WERI-Rb-1 (cell line): ENCODE data around the gene MAMDC2.

Experiments
- DNase-seq: peaks from one replicate; pipeline ENCODE4 v3.0.0-alpha.2; 2020
- H3K27ac ChIP-seq: fragments of 250-450 bp; sonication (Bioruptor Pico); 2 replicates; pipeline ENCODE4 v1.5.1; 2020; ENCODE audit warnings: mild to moderate bottlenecking, moderate library complexity
- H3K27me3 ChIP-seq: fragments of 250-450 bp; sonication (Bioruptor Pico); 2 replicates; pipeline ENCODE4 v1.5.1; 2021; ENCODE audit warnings: mild to moderate bottlenecking, low read depth, moderate library complexity; ENCODE audit not compliant: insufficient read depth, severe bottlenecking
- H3K36me3 ChIP-seq: fragments of 250-450 bp; sonication (Bioruptor Pico); 2 replicates; pipeline ENCODE4 v1.5.1; 2020; ENCODE audit warnings: mild to moderate bottlenecking, moderate library complexity
- H3K4me3 ChIP-seq: 2 replicates; pipeline ENCODE4 v1.5.1; 2011; ENCODE audit warnings: low read depth, mild to moderate bottlenecking, control low read depth, low read length
- H3K9me3 ChIP-seq: fragments of 250-450 bp; sonication (Bioruptor Pico); 2 replicates; pipeline ENCODE4 v1.5.1; 2021; ENCODE audit warnings: mild to moderate bottlenecking, moderate library complexity; ENCODE audit not compliant: severe bottlenecking
- CTCF ChIP-seq: IDR thresholded peaks from 2 replicates; pipeline ENCODE4 v1.5.1; 2011; ENCODE audit warnings: low read depth, mild to moderate bottlenecking, control low read depth, inconsistent platforms, low read length

MAMDC2 gene

GRCh38 chr9:70043689-70044489 lies at the start of gene MAMDC2:
TSS of gene MAMDC2 (plus strand) at chr9:70043848. CDS start at chr9:70044198, 350 bp downstream.
- H3K27me3 ChIP-seq = no peaks in the 10 kb centered on the region
- no peak for TF ChIP-seq CTCF
- no peak within 1 kb of the TSS for H3K27ac ChIP-seq
- DNase-seq = no peak
- H3K9me3 ChIP-seq = no peaks in the 10 kb centered on the region
- no peak within 1 kb of the TSS for H3K4me3 ChIP-seq
- H3K36me3 ChIP-seq = no peaks in the 10 kb centered on the region

- Histone ChIP-seq H3K27me3 (no peaks in the 10 kb centered on the region), H3K27ac (no peak overlapping the region), H3K9me3 (no peaks in the 10 kb centered on the region), H3K4me3 (no peak overlapping the region), H3K36me3 (no peaks in the 10 kb centered on the region)
- no peak for DNase-seq
- no peak for TF ChIP-seq CTCF
These were observed 47.8 kb upstream of the MAMDC2 start for GRCh38 chr9:69995846-69996245.

GRCh38 chr9:69996967-69997366 lies 46.7 kb upstream of the MAMDC2 start:
- H3K27me3 ChIP-seq = no peaks in the 10 kb centered on the region
- no peaks in the 10 kb centered on the region for H3K9me3 ChIP-seq
- H3K4me3 ChIP-seq = no peak overlapping the region
- H3K36me3 ChIP-seq = no peaks in the 10 kb centered on the region
- peak overlapping the region; percentile 54 for H3K27ac ChIP-seq
- no peak for TF ChIP-seq CTCF
- peak; percentile 50 for DNase-seq

GRCh38 chr9:69997524-69997923 lies 46.1 kb upstream of the MAMDC2 start:
- no peak for DNase-seq
- no peaks in the 10 kb centered on the region for H3K36me3 ChIP-seq
- H3K4me3 ChIP-seq = no peak overlapping the region
- no peaks in the 10 kb centered on the region for H3K9me3 ChIP-seq
- no peaks in the 10 kb centered on the region for H3K27me3 ChIP-seq
- no peak for TF ChIP-seq CTCF
- peak overlapping the region; percentile 54 for H3K27ac ChIP-seq

- Histone ChIP-seq H3K27ac (no peak overlapping the region), H3K27me3 (no peaks in the 10 kb centered on the region), H3K4me3 (no peak overlapping the region), H3K36me3 (no peaks in the 10 kb centered on the region), H3K9me3 (no peaks in the 10 kb centered on the region)
- DNase-seq = no peak
- no peak for TF ChIP-seq CTCF
These were observed 44.3 kb upstream of the MAMDC2 start for GRCh38 chr9:69999315-69999714.

GRCh38 chr9:70000469-70000868 lies 43.2 kb upstream of the MAMDC2 start:
- no peak overlapping the region for H3K27ac ChIP-seq
- H3K36me3 ChIP-seq = no peaks in the 10 kb centered on the region
- H3K27me3 ChIP-seq = no peaks in the 10 kb centered on the region
- H3K4me3 ChIP-seq = no peak overlapping the region
- no peak for TF ChIP-seq CTCF
- H3K9me3 ChIP-seq = no peaks in the 10 kb centered on the region
- no peak for DNase-seq
